Suppressor macrophage treated with lipopolysaccharide for 1 hour (primary cell): ENCODE data around the gene OPRD1.
A peak's percentile ranks its signal among the peaks of the same experiment; 100 is the strongest.
"Not testable (repeated sequence)": the region's sequence is repeated elsewhere in the genome, so short reads cannot be mapped to it uniquely, and the experiment has no call there.

Experiments
- DNase-seq, 3 donors: peaks; one replicate each; pipeline ENCODE4 v3.0.0-alpha.2; 2020 to 2022

OPRD1 gene

GRCh38 chr1:28848416-28848815, 36.4 kb downstream of the OPRD1 start:
- no peak for DNase-seq

- DNase-seq = peak in 2 of 3 donors; percentile 26 to 27
Observed at GRCh38 chr1:28853093-28853742, 41.2 kb downstream of the OPRD1 start.

- not testable (repeated sequence) for DNase-seq
Observed at GRCh38 chr1:28854406-28854805, 42.4 kb downstream of the OPRD1 start.

- no peak for DNase-seq
Observed at GRCh38 chr1:28855046-28855445, 43.1 kb downstream of the OPRD1 start.

GRCh38 chr1:28855469-28855951, 43.5 kb downstream of the OPRD1 start:
- DNase-seq = no peak

- no peak for DNase-seq
Observed at GRCh38 chr1:28855969-28856368, 44.0 kb downstream of the OPRD1 start.

GRCh38 chr1:28860332-28861073, 48.5 kb downstream of the OPRD1 start:
- DNase-seq = peak; percentile 35 to 41 (median 39)

GRCh38 chr1:28862571-28863403, 50.8 kb downstream of the OPRD1 start:
- no peak for DNase-seq

- DNase-seq = no peak
Observed at GRCh38 chr1:28864695-28865094, 52.7 kb downstream of the OPRD1 start.

GRCh38 chr1:28865997-28866650, 54.2 kb downstream of the OPRD1 start:
- no peak for DNase-seq

GRCh38 chr1:28867850-28868249, 55.9 kb downstream of the OPRD1 start:
- DNase-seq = no peak

- no peak for DNase-seq
Observed at GRCh38 chr1:28869952-28870351, 58.0 kb downstream of the OPRD1 start.

- no peak for DNase-seq
Observed at GRCh38 chr1:28871631-28872401, 59.8 kb downstream of the OPRD1 start.

- peak; percentile 54 to 80 (median 78) for DNase-seq
Observed at GRCh38 chr1:28875134-28875533, 63.2 kb downstream of the OPRD1 start.

- peak; percentile 81 to 88 (median 88) for DNase-seq
Observed at GRCh38 chr1:28877132-28877781, 65.3 kb downstream of the OPRD1 start.

GRCh38 chr1:28878796-28879195, 66.8 kb downstream of the OPRD1 start:
- DNase-seq = no peak

GRCh38 chr1:28882009-28882628, 70.1 kb downstream of the OPRD1 start:
- DNase-seq = peak; percentile 78 to 87 (median 85)

- no peak for DNase-seq
Observed at GRCh38 chr1:28883242-28883616, 71.3 kb downstream of the OPRD1 start.

GRCh38 chr1:28885472-28885877, 73.5 kb downstream of the OPRD1 start:
- DNase-seq = no peak

- peak; percentile 31 to 34 (median 33) for DNase-seq
Observed at GRCh38 chr1:28885977-28886730, 74.2 kb downstream of the OPRD1 start.
